SU-DHL-6 (cell line): Measurements from ENCODE around the gene GLI3.

Experiments used
- CTCF ChIP-seq: fragments of 200-600 bp; sonication (generic); IDR thresholded peaks from one replicate; pipeline ENCODE4 v1.5.1; 2017; ENCODE audit warnings: antibody characterized with exemption, mild to moderate bottlenecking, low read length, moderate library complexity; ENCODE audit not compliant: insufficient read depth, poor library complexity, severe bottlenecking
- EZH2phosphoT487 ChIP-seq: fragments of 200-600 bp; sonication (generic), shearing (Covaris generic); conservative IDR thresholded peaks from 2 replicates; pipeline ENCODE4 v1.6.1; 2018; ENCODE audit warnings: mild to moderate bottlenecking, antibody characterized with exemption, low read length, moderate library complexity, mixed read lengths

- no peak for TF ChIP-seq CTCF
- no peak for TF ChIP-seq EZH2phosphoT487
Measured at GRCh38 chr7:42235741-42236161, 1.3 kb downstream of the GLI3 start.
